GM21529 (cell line): Measurements from ENCODE around the gene MTMR12.

Experiments
- ATAC-seq: cut with Tn5 transposase; IDR thresholded peaks from one replicate; pipeline ENCODE4 v1.9.1; 2021; ENCODE audit not compliant: unreplicated experiment

MTMR12 gene

DNA sequence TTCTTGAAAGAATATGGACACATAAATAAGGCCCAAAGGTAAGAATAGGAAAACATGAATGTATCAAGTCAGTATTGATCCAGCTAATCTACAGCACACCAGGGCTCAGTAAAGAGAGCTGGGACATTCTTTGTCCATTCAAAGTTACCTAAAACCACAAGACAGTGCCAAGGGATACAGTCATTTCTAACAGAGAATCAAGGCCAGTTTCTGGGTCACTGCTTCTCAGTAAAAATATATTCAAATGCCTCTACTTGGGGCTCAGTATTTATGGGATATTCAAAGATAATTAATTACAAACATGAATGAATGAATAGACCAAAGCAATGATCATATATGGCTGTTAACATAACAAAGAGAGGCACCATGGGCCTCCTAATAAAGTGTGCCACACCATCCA, 34.9 kb downstream of the MTMR12 start:
- no peak for ATAC-seq

DNA sequence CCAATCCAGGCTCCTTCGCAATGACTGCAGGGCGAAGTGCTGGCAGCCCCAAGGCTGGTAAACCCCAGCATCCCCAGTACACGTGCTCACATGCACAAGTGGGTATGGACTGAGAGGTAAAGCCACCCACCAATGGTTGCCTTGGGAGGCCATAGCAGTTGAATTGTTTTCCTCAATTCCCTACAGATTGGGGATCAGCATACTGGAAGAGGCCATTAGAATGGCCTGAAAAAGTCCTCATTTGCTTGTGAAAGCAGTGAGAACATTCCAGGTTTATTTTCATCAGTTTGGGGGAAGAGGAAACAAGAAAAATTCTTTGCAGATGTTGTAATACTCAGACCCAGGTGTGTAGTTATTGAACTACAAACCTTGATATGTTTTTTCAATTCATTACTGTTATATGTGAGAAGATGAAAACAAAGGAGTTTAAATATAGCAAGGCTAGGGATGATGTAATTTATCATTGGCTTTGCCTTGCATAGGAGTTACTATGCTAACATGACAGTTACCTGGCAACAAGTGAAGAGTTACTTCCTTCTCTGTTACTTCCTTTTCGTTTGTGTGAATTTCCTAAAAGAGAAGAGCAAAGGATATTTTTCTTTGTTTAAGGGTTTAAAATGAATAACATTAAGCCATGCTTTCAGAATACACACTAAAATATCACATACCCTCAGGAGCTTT, 36.4 kb downstream of the MTMR12 start:
- ATAC-seq, result peak; percentile 42

DNA sequence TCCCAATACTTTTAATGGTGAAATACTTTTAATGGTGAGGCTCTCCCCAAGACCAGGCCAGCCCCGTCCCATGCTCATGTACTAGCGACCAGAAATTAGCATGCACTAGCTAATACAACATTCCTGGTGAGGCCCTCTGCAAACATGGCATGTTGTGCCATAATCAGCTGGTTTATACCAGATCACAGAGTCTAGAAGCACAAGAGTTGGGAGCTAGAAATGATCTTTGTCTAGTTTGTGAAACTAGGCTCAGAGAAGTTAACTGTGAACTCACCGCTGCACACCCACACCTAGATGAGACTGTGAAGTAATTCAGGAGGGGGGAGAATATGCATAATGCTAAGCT, 37.4 kb downstream of the MTMR12 start:
- no peak for ATAC-seq

DNA sequence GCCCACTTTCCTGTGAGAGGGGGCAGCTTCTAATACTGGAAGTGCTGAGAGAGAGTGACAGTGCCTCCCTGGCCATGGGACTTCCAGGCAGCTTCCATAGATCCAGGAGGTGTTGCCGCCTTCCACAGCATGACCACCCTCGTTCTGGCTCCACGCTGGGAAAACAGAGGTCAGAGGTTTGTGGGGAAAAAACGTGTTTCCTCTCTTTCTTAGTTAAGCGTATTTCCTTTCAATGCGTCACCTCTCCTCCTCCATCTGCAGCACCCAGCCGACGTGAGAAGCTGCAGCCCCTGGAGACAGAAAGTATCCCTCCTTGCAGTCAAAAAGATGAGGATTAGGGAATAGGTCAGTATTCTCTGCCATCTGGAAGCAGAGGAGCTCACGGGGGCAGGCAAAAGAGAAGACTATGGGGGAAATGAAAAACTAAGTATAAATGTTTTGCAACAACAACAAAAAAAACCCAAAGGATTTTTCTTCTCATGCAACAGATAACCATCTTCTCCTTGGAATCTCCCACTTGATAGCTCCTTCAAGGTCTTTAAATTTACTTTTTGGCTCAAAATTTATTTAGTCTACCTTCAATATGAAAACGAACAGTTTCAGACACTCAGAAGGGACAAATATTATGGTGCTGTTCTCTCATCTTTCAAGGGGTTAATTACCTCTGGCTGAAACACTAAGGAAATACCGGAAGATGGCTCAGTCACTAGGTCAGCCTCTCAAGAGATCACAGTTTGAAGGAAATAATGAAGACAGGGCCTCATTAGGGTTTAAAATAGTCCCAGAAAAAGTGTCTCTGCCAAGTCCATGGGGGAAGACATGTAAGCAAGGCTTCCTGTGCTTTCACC, 38.0 kb downstream of the MTMR12 start:
- ATAC-seq, result no peak

DNA sequence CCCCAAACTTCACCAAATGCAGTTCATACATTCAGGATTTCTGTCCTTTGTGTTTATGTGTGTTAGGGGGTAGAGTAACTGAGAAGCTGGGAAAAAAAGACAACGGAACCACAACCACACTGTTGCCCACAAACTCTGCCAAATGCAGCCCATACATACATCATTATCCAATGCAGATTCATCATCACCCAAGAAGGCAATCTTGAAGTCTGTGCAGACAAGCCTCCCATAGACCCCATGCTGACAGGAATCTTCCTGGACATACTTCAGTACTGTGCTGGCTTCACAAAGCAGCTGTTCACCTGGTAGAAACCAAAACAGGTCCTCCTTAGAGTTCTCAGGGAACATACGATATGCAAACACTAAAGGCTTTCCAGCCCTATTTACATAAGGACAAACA, 38.9 kb downstream of the MTMR12 start:
- ATAC-seq, result no peak

DNA sequence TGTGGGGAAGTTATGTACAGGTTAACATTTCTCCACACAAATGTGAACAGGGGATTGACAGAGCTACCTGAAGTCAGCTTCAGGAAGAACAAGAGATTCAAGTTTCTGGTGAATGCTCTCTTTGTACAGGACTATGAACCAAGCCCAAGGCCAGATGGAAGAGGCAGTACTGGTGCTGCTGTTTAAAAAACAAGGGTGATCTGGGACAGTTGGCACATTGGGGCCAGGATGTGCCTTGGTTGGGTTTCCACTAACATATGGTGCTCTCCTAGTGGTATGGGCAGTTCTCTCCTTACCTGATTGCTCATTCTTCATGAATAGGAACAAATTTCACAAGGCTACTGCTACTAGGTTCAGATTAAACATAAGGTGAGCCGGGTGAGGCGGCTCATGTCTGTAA, 40.0 kb downstream of the MTMR12 start:
- no peak for ATAC-seq

DNA sequence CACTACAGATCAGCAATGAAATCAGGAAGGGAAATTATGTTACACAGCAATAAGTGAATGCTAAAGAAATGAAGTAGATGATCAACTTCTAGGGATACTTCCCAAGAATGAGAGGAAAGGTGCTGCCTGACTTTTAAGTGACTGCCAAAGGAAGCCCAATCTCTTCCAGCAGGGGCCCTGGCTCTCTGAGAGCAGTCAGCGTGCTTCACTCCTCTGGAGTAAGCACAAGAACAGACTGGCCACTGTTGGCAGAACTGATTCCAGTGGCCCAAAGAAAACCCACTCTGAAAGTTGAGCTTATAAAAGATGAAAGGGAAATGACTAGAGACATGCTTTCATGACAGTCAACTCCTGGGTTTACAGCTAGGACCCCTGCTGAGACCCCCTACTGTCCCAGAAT, 41.8 kb downstream of the MTMR12 start:
- ATAC-seq, result no peak

DNA sequence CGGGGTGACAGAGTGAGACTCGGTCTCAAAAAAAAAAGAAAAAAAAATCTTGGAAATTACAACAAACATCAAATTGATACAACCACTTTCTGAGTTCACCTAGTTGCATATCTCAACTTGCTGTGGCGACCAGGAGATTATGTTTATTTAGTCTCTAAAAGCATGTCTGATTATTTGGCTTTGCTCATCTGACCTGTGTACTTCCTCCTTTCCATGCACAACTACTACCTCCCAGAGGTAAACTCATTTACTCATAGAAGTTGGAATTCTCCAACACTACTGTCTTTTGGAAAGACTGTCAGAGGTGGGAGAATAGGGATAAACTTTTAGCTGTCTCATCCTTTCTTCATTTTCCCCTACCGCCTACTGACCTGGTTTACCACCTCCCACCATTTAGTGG, 42.6 kb downstream of the MTMR12 start:
- no peak for ATAC-seq

DNA sequence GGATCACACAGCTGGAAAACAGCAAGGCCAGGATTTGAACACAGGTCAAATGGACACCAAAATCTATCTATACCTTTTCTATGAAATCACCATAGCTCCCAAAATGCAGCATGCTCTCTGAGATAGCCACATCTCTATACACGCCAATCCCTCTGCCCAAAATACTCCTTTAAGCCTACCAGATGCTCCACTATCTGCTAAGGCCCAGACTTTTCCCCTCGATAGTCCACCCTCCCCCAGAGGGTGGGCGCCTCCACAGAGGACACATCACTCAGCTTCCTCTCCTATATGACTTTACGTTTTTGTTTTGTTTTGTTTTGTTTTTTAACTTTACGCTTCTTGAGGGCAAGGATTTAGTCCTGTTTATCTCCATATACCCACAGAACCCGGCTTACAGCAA, 46.8 kb downstream of the MTMR12 start:
- no peak for ATAC-seq

DNA sequence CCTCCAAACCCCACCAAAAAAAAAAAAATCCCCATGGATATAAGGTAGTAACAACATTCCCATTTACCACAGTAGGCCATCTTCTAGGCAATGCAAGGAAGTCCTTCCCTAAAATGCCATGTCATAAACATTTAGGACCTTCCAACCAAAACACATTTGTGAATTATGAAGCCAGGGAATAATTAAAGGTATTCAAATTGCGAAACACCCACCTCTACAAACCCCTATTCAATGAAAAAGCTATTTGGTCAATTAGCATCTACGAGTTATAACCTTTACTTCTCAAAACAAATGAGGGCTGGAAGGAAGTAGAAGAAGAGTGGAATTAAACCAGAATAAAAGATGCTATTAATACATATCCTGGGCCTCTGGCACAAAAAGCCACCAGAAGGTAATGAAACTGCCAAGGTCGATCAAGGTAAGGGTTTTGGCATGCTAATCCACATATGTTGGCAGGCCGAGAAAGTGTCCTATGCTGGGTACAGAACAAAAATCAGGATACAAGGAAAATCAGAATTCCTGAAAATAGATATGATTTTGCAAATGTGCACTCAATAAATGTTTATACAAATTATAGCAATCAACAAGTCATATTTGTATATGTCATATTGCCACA, 47.7 kb downstream of the MTMR12 start:
- no peak for ATAC-seq

DNA sequence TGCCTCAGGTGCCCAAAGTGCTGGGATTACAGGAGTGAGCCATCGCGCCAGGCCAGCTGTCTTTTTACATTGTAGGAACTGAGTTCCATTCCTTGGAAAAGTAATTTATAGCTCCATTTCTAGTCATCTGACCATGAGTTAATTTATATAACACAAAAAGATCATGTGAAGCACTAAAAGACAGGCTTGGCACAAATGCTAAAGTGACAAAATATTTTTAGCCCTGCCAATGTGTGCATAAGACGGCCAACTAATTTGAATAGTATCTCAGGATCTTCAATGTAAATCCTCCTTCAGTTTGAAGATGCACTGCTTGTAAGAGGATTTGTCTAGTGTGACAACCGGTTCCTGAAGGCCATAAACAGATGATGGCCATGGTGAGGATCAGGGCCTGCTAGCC, 49.1 kb downstream of the MTMR12 start:
- no peak for ATAC-seq

DNA sequence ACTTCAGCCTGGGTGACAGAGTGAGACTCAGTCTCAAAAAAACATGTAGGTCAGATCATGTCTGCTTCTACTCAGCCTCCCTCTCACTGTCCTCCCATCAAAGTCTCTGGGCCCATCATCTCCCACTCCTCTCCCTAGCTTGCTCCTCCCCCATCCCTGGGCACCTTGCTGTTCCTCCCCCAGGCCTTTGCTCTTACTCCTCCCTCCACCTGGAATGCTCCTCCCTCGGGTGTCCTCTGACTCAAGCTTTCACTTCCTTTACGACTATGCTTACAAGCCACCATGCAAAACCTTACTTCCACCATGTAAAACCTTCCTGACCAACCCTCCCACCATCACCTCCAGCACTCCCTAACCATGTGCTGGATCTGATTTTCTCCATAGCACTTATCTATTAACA, 51.5 kb downstream of the MTMR12 start:
- peak; percentile 91 for ATAC-seq

DNA sequence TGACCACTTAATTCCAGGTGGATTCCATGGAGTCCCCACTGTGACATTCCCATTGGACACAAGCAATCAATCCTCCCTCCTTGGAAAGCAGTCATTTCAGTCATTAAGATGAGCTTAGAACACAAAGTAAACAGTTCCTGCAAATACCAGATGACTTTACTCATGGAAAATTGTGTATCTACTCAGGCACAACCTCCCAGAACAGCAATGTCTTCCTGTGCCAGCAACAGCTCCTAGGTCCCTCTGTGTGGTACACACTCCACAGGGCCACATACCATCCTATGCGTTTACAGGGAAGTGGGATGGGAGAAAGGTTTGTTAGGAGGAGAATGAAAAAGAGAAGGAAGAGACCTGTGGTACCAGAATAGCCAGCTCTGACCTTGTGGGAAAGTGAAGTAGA, 53.7 kb downstream of the MTMR12 start:
- ATAC-seq, result no peak

DNA sequence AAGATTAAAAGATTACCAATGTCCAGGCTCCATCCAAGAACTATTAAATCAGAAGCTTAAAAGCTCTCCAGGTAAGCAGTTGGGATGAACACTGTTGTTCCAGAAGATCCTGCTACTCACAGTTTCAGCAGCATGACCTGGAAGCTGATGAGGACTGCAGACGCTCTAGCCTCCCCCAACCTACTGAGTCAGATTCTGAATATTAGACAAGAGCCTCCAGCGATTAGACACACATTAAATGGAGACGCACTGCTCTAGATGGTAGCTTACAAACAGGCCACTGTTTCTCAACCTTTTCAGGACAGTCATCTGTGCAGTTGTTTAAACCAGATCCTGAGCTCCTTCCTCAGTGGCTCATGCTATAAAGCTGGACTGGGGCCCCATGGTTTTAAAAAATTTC, 54.3 kb downstream of the MTMR12 start:
- no peak for ATAC-seq

DNA sequence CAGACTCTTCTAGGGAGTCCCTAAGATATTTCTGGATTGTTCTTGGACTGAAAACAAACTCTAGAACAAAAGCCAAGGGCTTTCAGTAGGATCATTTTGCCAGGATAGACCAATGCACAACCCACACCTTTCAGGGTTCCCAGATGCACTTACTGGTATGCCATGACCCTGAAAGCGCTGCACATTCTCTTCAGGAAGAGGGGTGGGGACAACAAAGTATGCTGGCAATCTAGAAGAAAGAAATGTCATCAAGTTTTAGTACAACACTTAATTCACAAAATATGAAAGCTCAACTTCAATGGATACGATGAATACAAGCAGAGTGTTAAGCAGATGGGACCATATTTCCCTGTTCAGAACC, 57.2 kb downstream of the MTMR12 start:
- no peak for ATAC-seq

DNA sequence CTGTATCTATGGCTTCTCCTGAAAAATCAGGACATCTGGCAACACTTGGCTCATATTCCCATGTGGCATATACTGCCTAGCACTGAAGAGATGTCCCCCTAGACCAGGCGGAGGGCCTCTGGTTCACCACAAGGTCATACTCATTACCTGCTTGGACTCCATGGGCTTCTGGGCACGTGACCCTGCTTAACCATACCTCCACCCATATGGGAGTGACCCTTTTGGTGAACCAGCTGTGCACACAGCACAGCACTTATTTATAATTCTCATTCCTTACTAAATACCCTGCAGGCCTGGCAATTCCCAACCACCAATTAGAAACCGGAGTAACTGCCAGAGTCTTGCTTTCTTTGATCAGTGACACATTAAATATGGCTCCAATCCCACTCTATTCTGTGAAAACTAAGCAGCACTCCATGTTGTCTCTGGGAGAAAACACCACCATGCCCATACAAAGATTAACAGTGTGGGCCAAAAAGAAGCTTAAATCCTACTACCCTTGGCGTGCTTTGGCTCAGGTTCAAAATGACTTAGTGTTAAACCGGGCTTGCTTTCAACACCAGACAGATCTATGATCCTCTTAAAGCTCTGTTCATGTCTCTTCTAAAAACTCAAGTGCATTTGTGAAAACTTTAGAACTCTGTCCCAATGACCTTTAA, 57.7 kb downstream of the MTMR12 start:
- no peak for ATAC-seq

DNA sequence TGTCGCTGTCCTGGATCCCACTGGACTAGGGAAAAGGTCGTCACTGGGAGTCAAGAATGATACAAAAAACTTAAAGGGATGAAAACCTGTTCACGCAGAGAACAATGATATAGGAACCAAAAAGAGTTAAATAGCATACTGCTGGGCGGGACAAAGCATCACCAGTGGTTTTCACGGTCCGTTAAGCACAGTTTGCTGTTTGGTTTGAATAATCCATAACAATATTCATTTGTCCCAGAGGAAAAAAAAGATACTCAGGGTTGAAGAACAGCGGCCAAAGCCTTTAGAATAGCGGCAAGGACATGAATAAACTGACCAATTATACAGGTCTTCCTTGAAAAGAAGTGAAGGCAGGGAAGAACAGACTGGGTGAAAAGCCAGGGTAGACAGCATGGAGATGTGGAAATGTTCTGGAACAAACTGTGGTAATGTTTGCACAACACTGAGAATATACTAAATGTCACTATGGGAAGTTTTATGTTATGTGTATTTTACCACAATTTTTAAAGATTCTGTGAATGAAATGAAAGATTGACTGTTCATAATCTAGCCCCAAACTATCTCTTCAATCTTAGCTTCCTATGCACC, 60.8 kb downstream of the MTMR12 start:
- no peak for ATAC-seq

DNA sequence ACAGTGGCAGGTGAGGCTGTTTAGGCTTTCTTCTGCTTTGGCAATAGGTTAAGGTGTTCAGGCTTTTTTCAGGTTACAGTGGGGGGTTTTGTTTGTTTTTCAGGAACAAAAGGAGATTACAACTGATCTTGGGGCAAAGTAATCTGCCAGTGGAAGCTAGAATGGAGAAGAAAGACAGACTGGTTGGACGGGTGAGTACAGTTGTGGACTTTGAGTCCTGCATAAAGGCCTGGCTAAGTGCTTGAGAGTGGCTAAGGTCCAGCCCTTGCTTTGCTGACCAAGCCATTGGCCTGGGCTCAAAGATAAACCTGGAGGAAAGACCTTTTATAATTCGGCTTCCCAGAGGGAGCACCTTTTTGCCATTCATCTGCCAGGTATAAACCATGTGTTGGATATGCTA, 63.1 kb downstream of the MTMR12 start:
- no peak for ATAC-seq

DNA sequence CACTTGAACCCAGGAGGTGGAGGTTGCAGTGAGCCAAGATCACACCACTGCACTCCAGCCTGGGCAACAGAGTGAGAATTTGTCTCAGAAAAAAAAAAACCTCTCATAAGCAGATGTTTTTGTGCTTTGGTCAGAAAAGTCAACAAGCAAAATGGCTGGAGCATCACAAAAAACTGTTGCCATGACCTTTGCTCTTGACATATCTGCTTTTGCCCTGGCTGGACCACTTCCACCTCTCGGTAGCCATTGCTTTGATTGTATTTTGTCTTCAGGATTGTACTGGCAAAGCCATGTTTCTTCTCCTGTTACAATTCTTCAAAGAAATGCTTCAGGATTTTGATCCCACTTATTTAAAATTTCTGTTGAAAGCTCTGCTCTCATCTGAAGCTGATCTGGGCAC, 67.0 kb downstream of the MTMR12 start:
- ATAC-seq, result no peak

DNA sequence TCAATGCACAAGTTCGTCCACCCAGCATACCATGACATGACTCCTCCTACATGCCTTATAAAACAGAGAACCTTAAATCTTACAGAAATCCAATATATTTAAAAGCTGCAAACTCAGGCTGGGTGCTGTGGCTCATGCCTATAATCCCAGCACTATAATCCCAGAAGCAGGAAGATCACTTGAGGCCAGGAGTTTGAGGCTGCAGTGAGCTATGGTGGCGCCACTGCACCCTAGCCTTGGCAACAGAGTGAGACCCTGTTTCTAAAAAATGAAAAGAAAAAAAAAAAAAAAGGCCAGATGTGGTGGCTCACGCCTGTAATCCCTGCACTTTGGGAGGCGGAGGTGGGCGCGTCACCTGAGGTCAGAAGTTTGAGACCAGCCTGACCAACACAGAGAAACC, 68.7 kb downstream of the MTMR12 start:
- no peak for ATAC-seq

DNA sequence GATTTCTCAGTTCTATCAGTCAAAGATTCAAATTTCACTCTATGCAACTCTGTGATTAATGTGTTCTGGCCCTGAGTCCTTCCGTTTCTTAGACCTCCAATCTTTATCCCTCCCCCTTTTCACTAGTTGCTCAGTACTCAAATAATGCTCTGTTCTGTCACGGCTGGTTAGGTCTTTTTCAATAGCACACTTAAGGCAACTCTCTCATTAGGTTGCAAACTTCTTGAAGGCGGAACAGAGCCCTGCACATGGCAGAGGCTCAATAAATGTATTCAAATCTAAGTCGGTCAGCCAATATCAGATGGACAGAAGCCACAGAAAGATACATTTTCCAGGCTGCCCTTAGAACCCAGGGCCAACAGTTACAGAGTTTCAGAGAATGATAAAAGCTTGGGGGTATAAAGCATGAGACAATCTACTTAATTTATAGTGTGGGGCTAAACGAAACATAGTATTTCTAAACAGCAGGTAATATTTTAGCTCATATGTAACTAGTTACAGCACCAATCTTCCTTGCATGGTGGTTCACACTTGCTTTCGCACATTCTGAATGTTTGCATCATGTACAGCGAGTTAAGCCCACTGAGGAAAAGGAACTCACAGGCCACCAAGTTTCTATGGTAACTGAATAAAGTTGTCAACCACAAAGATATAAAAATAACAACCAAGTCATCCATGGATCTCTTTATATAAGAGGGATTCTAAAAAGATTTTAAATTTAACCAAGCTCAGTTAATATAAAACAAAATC, 71.5 kb downstream of the MTMR12 start:
- no peak for ATAC-seq
